HEK293 (cell line): ENCODE results near the gene SCYGR3.

Source experiments
- CTCF ChIA-PET: fragments of 350-600 bp; formaldehyde crosslinking; extraction: SDS; loops from one replicate; lab custom pipeline; 2021; ENCODE audit warnings: antibody characterized with exemption; lab: Yijun Ruan, JAX
- POLR2A ChIA-PET: fragments of 300-600 bp; formaldehyde crosslinking; extraction: SDS; loops from one replicate; lab custom pipeline; 2020; ENCODE audit warnings: antibody characterized with exemption, inconsistent platforms; lab: Yijun Ruan, JAX
- H3K27ac ChIP-seq: fragments of 200-500 bp; sonication (Bioruptor generic); 2 replicates; pipeline ENCODE4 v1.5.1; 2014; ENCODE audit warnings: low read depth, low read length, control low read depth, inconsistent platforms; ENCODE audit errors: extremely low read depth
- H3K36me3 ChIP-seq, 2 experiments: fragments of 200-500 bp in 1 of 2; sonication (Bioruptor generic) in 1 of 2; 1 replicate in 1 of 2; 2 replicates in 1 of 2; pipeline ENCODE4 v1.5.1; 2014 to 2017; ENCODE audit warnings: inconsistent platforms in 2 of 2, low read length in 2 of 2; ENCODE audit not compliant: control insufficient read depth in 2 of 2, insufficient read depth in 1 of 2
- H3K4me1 ChIP-seq: fragments of 200-500 bp; sonication (Bioruptor generic); 2 replicates; pipeline ENCODE4 v1.5.1; 2014; ENCODE audit warnings: mild to moderate bottlenecking, low read length, inconsistent platforms; ENCODE audit not compliant: control insufficient read depth, insufficient read depth
- H3K4me3 ChIP-seq: 2 replicates; pipeline ENCODE4 v1.5.1; 2011; ENCODE audit warnings: low read depth, mild to moderate bottlenecking, control low read depth, low read length, moderate library complexity
- H3K9me3 ChIP-seq: fragments of 200-500 bp; sonication (Bioruptor generic); 2 replicates; pipeline ENCODE4 v1.5.1; 2014; ENCODE audit warnings: low read depth, low read length, inconsistent platforms; ENCODE audit not compliant: control insufficient read depth, insufficient read depth
- BCL11B ChIP-seq: fragments of 450-650 bp; formaldehyde crosslinking; IDR thresholded peaks from 2 replicates; pipeline ENCODE4 v1.5.1; 2016; ENCODE audit warnings: low read depth, missing biosample characterization, missing genetic modification characterization
- GLIS1 ChIP-seq: fragments of 450-650 bp; formaldehyde crosslinking; IDR thresholded peaks from 2 replicates; pipeline ENCODE4 v1.5.1; 2016; ENCODE audit warnings: missing biosample characterization, missing genetic modification characterization
- KLF9 ChIP-seq: fragments of 450-650 bp; formaldehyde crosslinking; IDR thresholded peaks from 2 replicates; pipeline ENCODE4 v1.5.1; 2016; ENCODE audit warnings: missing biosample characterization, missing genetic modification characterization, low read depth
- SCRT2 ChIP-seq: fragments of 450-650 bp; formaldehyde crosslinking; IDR thresholded peaks from 2 replicates; pipeline ENCODE4 v1.5.1; 2016; ENCODE audit warnings: missing biosample characterization, missing genetic modification characterization
- SETDB1 ChIP-seq: IDR thresholded peaks from one replicate; pipeline ENCODE4 v1.6.1; 2017; ENCODE audit warnings: mild to moderate bottlenecking, low read length, moderate library complexity, mixed read lengths; ENCODE audit not compliant: insufficient read length
- TCF7L2 ChIP-seq: IDR thresholded peaks from 2 replicates; pipeline ENCODE4 v1.6.1; 2011; ENCODE audit warnings: low read depth, mild to moderate bottlenecking, inconsistent platforms, low read length, moderate library complexity, borderline replicate concordance
- ZFHX2 ChIP-seq: fragments of 450-650 bp; formaldehyde crosslinking; conservative IDR thresholded peaks from 2 replicates; pipeline ENCODE4 v1.5.1; 2016; ENCODE audit warnings: missing biosample characterization, missing genetic modification characterization
- ZNF114 ChIP-seq: fragments of 450-650 bp; formaldehyde crosslinking; IDR thresholded peaks from 2 replicates; pipeline ENCODE4 v1.5.0; 2017; ENCODE audit warnings: missing biosample characterization, missing genetic modification characterization
- ZNF157 ChIP-seq: fragments of 450-650 bp; formaldehyde crosslinking; IDR thresholded peaks from 2 replicates; pipeline ENCODE4 v1.5.1; 2016; ENCODE audit warnings: missing biosample characterization, missing genetic modification characterization
- ZNF239 ChIP-seq: fragments of 450-650 bp; formaldehyde crosslinking; IDR thresholded peaks from 2 replicates; pipeline ENCODE4 v1.5.1; 2016; ENCODE audit warnings: missing biosample characterization, missing genetic modification characterization
- ZNF416 ChIP-seq: fragments of 450-650 bp; formaldehyde crosslinking; IDR thresholded peaks from 2 replicates; pipeline ENCODE4 v1.5.1; 2016; ENCODE audit warnings: missing biosample characterization, missing genetic modification characterization
- TF ChIP-seq, protein P1 (sequence below): fragments of 450-650 bp; formaldehyde crosslinking; IDR thresholded peaks from 2 replicates; pipeline ENCODE4 v1.5.1; 2016; ENCODE audit warnings: missing biosample characterization, missing genetic modification characterization
- TF ChIP-seq, protein P2 (sequence below): fragments of 450-650 bp; formaldehyde crosslinking; conservative IDR thresholded peaks from 2 replicates; pipeline ENCODE4 v1.5.1; 2016; ENCODE audit warnings: low read depth, missing biosample characterization, missing genetic modification characterization
- TF ChIP-seq, protein P3 (sequence below): sonication (generic); formaldehyde crosslinking; IDR thresholded peaks from 2 replicates; pipeline ENCODE4 v1.8.1; 2022; ENCODE audit warnings: mild to moderate bottlenecking, moderate library complexity, missing genetic modification reagents
- TF ChIP-seq, protein P4 (sequence below): fragments of 450-650 bp; formaldehyde crosslinking; IDR thresholded peaks from 2 replicates; pipeline ENCODE4 v1.5.1; 2016; ENCODE audit warnings: missing biosample characterization, missing genetic modification characterization, borderline replicate concordance

Gene SCYGR3, protein sequence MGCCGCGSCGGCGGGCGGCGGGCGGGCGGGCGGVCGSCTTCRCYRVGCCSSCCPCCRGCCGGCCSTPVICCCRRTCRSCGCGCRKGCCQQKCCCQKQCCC

DNA sequence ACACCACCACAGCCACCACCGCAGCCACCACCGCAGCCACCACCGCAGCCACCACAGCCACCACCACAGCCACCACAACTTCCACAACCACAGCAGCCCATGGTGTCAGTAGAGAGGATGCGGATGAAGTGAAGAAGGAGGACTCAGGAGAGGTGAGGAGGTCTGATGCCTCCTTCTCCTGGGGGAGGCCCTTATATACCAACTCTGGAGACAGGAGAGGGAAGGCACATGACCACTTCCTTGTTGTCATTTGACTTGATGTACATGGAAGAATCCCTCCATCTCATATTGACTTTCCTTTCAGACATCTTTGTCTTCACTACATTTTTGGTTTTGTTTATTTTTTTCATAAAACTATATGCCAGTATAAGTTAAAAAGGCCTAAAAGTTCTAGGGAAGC is at the start of gene SCYGR3:
SCYGR3 (minus strand) TSS at position 101 of the 400 bp plus-strand sequence; CDS start at position 101, 0 bp downstream.
- Histone ChIP-seq H3K4me1 (0 out of 2 replicates have a peak, but pooled peaks cover 3% of the 10 kb centered on the region), H3K9me3 (no peaks in the 10 kb centered on the region), H3K27ac (no peak within 1 kb of the TSS), H3K36me3 (no peaks in the 10 kb centered on the region)
- CTCF ChIA-PET = no interaction called here
- POLR2A ChIA-PET = no interaction called here
- TF ChIP-seq, protein P1, sequence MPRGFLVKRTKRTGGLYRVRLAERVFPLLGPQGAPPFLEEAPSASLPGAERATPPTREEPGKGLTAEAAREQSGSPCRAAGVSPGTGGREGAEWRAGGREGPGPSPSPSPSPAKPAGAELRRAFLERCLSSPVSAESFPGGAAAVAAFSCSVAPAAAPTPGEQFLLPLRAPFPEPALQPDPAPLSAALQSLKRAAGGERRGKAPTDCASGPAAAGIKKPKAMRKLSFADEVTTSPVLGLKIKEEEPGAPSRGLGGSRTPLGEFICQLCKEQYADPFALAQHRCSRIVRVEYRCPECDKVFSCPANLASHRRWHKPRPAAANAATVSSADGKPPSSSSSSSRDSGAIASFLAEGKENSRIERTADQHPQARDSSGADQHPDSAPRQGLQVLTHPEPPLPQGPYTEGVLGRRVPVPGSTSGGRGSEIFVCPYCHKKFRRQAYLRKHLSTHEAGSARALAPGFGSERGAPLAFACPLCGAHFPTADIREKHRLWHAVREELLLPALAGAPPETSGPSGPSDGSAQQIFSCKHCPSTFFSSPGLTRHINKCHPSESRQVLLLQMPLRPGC (tag by site-specific recombination) = no peak
- TF ChIP-seq ZNF157 (tag by site-specific recombination) = no peak
- TF ChIP-seq, all 188 proteins: peak for 0
- no peak within 1 kb of the TSS for H3K4me3 ChIP-seq

DNA sequence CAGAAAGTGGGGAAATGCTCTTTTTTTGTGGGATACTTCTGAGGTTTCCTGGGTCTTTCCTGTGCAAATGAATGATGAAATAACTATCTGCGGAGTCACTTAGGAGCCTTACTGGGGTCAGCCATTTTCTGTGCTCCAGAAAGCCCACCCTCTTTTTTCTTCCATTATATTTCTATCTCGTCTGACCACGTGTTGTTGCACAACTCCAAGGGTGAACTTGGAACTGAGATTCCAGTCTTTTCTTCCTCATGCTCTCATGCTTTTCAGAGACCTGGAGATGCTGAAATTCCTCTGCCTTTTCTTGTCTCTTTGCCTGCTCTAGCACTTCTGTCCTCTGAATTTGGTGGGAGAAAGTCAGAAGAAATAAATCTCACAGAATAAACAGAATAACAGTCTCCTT is 47.2 kb upstream of the SCYGR3 start:
- ChIA-PET POLR2A (no interaction called here), CTCF (interaction anchor here (1.1 kb wide), 1 partner anchor 205 kb away, joined by 3 read pairs; no protein-coding TSS in a partner anchor)
- Histone ChIP-seq H3K9me3 (no peaks in the 10 kb centered on the region), H3K4me3 (no peak overlapping the region), H3K36me3 (no peaks in the 10 kb centered on the region), H3K4me1 (no peaks in the 10 kb centered on the region), H3K27ac (no peak overlapping the region)
- TF ChIP-seq SCRT2 (tag by site-specific recombination) (no peak), ZNF114 (tag by site-specific recombination) (no peak), BCL11B (tag by site-specific recombination) (no peak), SETDB1 (no peak), TCF7L2 (no peak), ZNF416 (tag by site-specific recombination) (no peak)
- TF ChIP-seq, protein P2, sequence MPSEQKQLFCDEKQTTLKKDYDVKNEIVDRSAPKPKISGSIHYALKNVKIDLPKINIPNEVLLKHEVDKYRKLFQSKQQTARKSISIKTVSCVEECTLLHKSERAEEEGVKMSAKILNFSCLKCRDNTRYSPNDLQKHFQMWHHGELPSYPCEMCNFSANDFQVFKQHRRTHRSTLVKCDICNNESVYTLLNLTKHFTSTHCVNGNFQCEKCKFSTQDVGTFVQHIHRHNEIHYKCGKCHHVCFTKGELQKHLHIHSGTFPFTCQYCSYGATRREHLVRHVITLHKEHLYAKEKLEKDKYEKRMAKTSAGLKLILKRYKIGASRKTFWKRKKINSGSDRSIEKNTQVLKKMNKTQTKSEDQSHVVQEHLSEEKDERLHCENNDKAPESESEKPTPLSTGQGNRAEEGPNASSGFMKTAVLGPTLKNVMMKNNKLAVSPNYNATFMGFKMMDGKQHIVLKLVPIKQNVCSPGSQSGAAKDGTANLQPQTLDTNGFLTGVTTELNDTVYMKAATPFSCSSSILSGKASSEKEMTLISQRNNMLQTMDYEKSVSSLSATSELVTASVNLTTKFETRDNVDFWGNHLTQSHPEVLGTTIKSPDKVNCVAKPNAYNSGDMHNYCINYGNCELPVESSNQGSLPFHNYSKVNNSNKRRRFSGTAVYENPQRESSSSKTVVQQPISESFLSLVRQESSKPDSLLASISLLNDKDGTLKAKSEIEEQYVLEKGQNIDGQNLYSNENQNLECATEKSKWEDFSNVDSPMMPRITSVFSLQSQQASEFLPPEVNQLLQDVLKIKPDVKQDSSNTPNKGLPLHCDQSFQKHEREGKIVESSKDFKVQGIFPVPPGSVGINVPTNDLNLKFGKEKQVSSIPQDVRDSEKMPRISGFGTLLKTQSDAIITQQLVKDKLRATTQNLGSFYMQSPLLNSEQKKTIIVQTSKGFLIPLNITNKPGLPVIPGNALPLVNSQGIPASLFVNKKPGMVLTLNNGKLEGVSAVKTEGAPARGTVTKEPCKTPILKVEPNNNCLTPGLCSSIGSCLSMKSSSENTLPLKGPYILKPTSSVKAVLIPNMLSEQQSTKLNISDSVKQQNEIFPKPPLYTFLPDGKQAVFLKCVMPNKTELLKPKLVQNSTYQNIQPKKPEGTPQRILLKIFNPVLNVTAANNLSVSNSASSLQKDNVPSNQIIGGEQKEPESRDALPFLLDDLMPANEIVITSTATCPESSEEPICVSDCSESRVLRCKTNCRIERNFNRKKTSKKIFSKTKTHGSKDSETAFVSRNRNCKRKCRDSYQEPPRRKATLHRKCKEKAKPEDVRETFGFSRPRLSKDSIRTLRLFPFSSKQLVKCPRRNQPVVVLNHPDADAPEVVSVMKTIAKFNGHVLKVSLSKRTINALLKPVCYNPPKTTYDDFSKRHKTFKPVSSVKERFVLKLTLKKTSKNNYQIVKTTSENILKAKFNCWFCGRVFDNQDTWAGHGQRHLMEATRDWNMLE (tag by site-specific recombination) = no peak
- TF ChIP-seq, protein P3, sequence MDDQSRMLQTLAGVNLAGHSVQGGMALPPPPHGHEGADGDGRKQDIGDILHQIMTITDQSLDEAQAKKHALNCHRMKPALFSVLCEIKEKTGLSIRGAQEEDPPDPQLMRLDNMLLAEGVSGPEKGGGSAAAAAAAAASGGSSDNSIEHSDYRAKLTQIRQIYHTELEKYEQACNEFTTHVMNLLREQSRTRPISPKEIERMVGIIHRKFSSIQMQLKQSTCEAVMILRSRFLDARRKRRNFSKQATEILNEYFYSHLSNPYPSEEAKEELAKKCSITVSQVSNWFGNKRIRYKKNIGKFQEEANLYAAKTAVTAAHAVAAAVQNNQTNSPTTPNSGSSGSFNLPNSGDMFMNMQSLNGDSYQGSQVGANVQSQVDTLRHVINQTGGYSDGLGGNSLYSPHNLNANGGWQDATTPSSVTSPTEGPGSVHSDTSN = no peak

DNA sequence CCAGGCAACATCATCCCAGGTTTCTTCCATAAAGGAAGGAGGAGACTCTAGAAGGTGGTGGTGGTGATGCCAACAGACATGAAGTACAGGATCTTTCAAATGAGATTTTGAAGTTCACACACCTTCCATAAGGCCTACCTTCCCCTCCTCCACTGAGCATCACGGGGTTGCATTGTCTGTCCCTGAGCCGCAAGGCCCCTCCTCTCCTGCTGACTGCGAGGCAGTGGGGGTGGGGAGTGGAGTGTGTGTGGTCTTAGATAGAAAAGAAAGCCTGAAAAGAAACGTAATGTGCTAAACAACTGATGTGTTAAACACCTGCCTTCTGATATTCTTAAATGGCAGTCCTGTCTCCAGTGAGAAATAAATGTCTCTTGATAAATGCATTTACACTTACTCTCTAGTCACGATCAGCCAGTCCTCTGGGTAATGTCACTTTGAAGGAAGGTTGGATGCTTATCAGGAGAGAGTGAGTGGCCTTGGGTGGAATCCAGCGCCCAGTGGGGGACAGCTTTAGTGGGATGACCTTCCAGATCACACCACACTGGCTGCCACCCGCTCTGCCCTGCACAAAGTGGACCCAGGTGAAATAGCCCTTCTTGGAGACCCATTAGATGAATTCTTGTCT is 46.5 kb upstream of the SCYGR3 start:
- CTCF ChIA-PET = interaction anchor here (5.6 kb wide), 1 partner anchor 107 kb away, joined by 125 read pairs; no protein-coding TSS in a partner anchor
- POLR2A ChIA-PET = no interaction called here
- Histone ChIP-seq H3K36me3 (no peaks in the 10 kb centered on the region), H3K27ac (no peak overlapping the region), H3K4me1 (no peaks in the 10 kb centered on the region), H3K9me3 (no peaks in the 10 kb centered on the region), H3K4me3 (no peak overlapping the region)
- TF ChIP-seq, protein P4, sequence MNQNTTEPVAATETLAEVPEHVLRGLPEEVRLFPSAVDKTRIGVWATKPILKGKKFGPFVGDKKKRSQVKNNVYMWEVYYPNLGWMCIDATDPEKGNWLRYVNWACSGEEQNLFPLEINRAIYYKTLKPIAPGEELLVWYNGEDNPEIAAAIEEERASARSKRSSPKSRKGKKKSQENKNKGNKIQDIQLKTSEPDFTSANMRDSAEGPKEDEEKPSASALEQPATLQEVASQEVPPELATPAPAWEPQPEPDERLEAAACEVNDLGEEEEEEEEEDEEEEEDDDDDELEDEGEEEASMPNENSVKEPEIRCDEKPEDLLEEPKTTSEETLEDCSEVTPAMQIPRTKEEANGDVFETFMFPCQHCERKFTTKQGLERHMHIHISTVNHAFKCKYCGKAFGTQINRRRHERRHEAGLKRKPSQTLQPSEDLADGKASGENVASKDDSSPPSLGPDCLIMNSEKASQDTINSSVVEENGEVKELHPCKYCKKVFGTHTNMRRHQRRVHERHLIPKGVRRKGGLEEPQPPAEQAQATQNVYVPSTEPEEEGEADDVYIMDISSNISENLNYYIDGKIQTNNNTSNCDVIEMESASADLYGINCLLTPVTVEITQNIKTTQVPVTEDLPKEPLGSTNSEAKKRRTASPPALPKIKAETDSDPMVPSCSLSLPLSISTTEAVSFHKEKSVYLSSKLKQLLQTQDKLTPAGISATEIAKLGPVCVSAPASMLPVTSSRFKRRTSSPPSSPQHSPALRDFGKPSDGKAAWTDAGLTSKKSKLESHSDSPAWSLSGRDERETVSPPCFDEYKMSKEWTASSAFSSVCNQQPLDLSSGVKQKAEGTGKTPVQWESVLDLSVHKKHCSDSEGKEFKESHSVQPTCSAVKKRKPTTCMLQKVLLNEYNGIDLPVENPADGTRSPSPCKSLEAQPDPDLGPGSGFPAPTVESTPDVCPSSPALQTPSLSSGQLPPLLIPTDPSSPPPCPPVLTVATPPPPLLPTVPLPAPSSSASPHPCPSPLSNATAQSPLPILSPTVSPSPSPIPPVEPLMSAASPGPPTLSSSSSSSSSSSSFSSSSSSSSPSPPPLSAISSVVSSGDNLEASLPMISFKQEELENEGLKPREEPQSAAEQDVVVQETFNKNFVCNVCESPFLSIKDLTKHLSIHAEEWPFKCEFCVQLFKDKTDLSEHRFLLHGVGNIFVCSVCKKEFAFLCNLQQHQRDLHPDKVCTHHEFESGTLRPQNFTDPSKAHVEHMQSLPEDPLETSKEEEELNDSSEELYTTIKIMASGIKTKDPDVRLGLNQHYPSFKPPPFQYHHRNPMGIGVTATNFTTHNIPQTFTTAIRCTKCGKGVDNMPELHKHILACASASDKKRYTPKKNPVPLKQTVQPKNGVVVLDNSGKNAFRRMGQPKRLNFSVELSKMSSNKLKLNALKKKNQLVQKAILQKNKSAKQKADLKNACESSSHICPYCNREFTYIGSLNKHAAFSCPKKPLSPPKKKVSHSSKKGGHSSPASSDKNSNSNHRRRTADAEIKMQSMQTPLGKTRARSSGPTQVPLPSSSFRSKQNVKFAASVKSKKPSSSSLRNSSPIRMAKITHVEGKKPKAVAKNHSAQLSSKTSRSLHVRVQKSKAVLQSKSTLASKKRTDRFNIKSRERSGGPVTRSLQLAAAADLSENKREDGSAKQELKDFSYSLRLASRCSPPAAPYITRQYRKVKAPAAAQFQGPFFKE (tag by site-specific recombination) = no peak
- TF ChIP-seq ZFHX2 = no peak
- TF ChIP-seq GLIS1 (tag by site-specific recombination) = no peak
- TF ChIP-seq ZNF239 (tag by site-specific recombination) = no peak
- no peak for TF ChIP-seq KLF9 (tag by site-specific recombination)
